Activated CD8-positive, alpha-beta memory T cell treated with anti-CD3 and anti-CD28 coated beads for 1 hour (primary cell): ENCODE results near the gene GPS2.
"Not testable (repeated sequence)": the region's sequence is repeated elsewhere in the genome, so short reads cannot be mapped to it uniquely, and the experiment has no call there.

Source experiments
- DNase-seq, 2 donors: peaks; one replicate each; pipeline ENCODE4 v3.0.0-alpha.2; 2020; ENCODE audit warnings: low read depth in 1 of 2; ENCODE audit errors: extremely low read depth in 1 of 2

GPS2 gene

DNA sequence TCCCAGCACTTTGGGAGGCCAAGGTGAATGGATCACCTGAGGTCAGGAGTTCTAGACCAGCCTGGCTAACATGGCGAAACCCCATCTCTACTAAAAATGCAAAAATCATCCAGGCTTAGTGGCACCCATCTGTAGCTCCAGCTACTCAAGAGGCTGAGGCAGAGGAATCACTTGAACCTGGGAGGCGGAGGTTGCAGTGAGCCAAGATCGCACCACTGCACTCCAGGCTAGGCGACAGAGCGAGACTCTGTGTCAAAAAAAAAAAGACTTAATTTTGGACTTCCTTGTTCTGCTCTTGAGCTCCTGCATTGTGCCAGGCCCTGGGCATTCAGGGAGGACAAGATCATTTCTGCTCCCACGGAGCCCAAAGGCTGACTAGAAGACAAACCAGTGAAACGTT, 22.4 kb upstream of the GPS2 start:
- DNase-seq: not testable (repeated sequence)

DNA sequence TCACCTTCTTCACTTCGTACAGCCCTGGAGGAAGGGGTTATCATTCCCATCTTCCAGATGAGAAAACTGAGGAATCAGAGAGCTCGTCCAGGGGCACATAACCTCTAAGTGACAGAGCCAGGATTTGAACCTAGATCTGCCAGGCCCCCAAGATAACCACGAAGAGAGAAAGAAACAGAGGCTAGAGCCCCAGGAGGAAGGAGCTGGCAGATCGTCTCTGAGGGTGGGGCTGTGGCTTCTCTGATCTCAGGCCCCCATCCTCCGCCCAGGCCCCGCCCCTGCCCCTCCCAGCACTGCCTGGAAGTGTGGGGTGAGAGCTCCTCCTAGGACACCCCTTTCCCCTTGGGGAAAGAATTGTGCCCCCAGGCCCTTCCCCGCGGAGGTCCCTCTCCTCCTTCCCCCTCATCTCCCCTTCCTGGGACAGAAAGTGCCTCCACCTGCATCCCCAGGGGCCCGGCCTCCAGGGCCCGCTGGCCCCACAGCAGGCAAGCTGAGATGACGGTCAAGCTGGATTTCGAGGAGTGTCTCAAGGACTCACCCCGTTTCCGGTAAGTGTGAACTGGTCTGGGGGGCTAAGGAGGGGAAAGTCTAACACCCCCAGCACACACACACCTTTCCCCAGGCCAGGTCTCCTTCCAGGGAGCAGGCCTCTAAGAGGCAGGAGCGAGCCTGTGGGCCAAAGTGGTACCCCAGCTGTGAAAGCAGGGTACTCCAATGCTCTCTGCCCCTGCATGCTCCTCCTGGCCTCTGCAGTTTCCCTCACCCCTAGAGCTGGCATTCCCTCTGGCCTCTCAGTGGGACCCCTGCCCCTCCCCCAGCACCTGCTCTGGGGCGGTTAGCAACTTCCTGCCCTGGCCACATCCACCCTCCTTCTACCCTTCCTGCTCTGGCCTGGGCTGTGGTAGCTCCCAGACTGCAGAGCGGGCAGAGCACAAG, 21.3 kb upstream of the GPS2 start, which contains the start of gene ACAP1:
TSS of gene ACAP1 (plus strand) at position 290 of the 936 bp plus-strand sequence. CDS start at position 496, 206 bp downstream.
- DNase-seq: peak; percentile 70 to 81

DNA sequence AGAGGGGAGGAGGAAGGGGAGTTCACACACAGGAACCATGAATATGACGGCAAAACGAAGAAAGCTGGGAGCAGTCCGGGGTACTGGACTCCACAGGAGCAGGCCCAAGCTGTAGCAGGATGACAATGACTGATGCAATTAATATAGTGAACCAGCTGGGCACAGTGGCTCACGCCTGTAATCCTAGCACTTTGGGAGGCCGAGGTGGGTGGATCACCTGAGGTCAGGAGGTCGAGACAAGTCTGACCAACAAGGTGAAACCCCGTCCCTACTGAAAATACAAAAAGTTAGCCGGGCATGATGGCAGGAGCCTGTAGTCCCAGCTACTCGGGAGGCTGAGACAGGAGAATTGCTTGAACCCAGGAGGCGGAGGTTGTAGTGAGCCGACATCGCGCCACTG, 20.6 kb upstream of the GPS2 start:
- not testable (repeated sequence) for DNase-seq

DNA sequence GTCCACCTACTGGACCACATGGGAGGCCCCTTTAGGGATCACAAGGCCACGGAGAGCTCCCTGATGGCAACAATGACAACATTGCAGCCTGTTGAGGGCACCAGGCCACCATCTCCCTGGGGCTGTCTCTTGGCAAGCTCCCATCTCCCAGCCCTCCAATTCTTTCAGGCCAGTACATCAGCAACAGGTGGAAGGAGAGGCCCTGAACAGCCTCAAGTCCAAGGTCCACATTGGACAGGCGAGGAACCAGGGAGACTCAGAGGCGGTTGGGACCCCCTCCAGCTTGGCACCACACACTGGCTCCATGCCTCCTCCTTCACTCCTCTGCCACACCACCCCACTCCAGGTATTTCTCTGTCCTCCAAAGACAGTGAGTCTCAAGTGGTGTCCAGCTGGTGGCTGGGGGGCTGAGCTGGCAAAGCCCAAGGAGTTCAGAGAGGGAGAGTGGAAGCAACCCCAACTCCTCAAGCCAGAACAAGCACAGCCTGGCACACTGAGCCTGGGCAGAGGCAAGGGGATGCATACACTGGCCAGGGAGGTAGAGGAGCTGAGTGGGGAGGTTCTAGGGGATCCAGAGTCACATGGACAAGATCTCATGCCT, 19.9 kb upstream of the GPS2 start:
- DNase-seq: no peak

DNA sequence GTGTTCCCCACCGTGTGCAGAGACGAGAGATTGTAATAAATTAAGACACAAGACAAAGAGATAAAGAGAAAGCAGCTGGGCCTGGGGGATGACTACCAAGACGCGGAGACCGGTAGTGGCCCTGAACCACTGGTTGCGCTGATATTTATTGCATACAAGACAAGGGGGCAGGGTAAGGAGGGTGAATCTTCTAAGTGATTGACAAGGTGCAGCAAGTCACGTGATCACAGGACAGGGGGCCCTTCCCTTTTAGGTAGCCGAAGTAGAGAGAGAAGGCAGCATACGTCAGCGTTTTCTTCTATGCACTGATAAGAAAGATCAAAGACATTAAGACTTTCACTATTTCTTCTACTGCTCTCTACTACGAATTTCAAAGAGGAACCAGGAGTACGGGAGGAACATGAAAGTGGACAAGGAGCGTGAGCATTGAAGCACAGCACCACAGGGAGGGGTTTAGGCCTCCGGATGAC, 17.5 kb upstream of the GPS2 start:
- DNase-seq: not testable (repeated sequence)

DNA sequence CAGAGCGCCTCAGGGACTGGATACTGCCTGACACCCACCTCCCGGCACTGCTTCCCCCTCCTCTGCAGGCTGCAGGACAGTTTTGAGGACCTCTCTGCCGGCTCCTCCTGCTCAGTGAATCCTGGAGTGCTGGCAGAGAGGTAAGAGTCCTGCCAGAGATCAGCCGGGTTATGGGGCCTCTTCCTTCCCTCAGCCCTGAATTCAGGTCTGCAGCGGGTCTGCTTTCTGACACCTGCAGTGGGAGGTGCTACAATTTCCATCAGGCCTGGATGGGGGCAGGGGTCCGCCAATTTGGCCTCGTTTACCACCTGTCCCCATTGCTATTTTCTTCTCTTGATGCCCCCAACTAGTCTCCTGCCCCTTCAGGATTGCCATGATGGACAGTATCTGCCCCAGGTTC, 17.0 kb upstream of the GPS2 start:
- no peak for DNase-seq

DNA sequence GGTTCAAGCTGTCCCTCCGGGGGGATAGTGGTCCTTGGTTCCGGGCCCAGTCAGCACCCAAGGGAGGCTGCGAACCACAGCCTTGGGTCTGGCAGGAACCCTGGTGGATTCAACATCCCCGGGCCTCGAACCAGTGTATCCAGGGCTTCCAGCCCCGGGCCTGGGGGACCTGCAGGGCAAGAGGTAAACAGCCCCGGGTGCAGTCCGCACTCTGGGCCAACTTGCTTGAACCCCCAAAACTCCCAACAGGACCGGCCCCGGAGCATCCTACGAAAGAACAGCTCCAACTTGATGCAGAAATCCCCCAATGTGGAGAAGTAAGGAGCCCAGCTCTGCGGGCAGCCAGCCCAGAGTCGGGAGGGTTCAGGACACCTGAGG, 15.5 kb upstream of the GPS2 start:
- DNase-seq: no peak

DNA sequence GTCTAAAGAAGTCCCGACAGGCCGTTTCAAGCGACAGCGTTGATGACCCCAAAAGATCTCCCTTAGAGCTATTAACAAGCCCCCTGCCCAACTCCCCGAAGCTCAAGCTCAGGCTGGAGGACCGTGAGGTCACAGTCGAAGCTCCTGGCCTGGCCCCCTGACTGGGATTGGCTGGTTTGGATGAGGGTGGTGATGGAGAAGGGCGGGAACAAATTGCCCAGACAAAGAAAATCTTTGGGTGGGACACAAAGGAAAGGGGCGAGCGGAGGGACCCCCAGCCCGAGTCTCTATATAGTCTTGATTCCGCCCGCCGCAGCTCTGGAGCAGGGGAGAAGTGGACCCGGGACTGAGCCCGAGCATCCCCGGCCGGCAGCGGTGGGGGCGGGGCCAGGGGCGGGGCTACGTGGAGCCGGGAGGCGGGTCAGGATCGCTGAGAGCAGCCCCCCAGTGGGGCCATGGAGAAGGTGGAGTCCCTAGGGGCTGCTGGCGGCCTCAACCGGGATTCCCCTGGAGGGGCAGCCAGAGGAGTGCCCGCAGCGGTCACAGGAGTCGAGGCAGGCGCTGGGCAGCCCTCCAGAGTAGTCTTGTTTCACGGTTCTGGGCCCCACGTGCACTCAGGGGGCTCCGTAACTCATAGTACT, 15.0 kb upstream of the GPS2 start:
- peak in 1 of 2 donors; percentile 64 for DNase-seq

DNA sequence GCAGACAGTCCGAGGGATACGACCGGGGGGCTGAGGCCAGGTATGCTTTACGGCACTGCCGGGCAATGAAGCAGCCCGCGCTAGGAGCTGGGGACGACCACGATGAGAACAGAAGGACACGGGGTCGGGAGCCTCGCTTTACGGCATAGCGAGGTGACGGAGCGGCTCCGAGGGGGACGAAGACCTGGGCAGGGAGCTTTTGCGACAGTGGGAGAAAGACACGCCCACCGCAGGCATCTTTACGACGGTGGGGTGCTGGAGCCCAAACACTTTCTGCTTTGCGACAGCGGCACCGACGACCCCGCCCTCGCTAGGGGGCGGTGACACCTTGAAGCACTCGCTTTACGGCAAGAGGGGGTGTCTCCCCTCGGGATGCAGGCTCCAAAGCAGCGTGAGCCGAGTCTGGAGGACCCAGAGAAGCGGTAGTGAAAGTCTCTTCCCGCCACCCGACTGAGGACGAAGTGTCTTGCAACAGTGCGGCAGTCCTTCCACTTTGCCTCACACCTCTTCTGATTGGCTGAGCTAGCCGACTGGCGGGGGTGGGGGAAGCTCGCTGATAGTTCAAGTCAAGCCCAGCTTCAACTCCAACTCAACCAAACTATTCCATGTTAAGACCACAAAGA, 14.3 kb upstream of the GPS2 start:
- peak; percentile 91 for DNase-seq

DNA sequence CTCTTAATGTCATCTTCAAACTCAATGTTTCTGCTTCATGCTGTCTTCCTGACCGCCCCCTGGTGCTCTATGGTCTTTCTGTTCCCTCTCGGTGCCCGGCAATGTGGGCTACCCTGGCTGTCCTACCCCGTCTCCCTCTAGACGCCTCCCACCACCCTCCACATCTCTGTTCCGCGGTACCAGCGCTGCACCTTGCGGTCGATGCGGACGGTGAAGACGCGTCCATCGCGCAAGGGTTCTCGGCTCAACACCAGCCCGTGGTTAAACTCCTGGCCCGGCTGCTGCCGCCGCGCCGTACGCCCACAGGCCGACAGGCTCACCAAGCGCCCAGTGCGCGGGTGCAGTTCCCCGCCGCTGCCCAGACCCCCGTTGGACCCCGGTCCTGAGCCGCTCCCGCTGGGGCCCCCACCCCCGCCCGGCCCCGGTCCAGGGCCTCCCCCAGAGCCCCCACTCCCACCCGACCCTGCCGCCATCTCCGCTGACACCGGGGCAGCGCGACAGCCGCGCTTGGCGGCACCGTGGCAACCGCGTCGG, 13.7 kb upstream of the GPS2 start, which contains the start of gene NEURL4:
TSS of gene NEURL4 (minus strand) at position 496 of the 534 bp plus-strand sequence. CDS start at position 473, 23 bp downstream.
- no peak for DNase-seq

DNA sequence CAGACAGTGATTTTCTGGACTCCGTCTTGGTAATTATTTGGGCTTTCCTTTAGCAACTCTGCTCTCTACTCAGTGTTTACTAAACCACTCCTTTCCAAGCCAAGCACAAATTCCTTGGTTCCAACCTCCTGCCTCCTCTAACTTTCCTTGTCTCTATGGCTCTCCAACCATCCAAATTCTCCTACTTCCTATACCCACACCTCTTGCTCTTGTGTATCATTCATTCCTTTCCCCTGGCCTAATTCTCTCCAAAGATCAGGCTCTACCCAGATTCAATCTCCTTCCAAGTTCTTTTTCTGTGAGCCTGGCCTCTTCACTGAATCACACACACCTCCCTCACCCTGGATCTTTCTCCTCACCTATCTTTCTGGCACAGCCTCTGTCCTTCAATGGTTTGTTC, 12.8 kb upstream of the GPS2 start:
- no peak for DNase-seq

DNA sequence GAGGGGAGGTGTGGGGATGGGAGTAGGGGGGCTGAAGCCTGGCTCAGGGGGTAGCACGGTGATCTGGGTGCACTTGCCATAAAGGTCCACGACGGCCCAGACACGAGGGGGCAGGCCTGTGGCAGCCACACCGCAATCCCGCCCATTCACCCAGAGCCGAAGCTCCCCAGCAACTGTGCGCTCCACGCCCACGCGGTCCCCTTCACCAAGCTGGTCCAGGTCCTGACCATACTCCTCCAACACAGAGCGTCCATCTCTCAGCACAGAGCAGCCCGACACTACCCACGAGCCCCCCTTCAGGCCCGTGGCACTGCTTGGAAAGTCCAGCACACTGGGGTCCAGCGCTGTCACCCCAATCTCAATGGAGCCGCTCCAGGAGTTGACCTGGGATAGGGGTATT, 12.3 kb upstream of the GPS2 start:
- no peak for DNase-seq

DNA sequence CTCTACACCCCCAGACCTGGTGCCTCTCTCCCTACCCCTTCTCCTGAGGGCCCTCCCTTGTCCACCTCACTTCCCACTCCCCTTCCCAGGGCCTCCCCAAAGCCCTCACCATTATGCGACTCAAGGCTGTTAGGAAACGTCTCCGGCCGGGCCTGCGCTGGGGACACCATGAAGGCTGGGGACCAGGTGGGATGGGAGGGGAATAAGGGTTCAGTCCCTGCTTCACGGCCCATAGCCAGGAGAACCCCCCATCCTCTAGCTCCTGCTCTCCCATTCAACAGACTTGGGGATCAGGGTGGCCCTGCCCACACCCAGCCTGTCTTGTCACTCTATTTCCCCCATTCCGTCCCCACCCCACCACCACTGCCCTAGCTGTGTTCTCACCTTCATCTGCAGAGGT, 11.9 kb upstream of the GPS2 start:
- no peak for DNase-seq

DNA sequence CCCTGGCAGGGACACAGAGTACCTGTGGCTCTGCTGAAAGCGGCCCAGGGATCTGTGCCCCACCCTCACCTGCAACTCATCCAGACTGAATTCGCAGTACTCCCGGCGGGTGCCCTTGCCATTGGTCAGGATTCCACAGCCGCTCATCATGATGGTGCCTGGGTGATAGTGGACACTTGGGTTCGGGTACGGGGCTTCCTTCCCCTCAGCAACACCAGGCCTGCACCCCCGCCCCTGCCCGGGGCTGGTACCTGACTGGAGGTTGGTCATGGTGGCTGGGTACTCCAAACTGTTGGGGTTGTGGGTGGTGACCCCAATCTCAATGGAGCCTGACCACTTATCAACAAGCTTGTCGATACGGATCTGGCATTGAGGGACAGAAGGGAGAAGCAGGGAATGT, 11.0 kb upstream of the GPS2 start:
- no peak for DNase-seq

DNA sequence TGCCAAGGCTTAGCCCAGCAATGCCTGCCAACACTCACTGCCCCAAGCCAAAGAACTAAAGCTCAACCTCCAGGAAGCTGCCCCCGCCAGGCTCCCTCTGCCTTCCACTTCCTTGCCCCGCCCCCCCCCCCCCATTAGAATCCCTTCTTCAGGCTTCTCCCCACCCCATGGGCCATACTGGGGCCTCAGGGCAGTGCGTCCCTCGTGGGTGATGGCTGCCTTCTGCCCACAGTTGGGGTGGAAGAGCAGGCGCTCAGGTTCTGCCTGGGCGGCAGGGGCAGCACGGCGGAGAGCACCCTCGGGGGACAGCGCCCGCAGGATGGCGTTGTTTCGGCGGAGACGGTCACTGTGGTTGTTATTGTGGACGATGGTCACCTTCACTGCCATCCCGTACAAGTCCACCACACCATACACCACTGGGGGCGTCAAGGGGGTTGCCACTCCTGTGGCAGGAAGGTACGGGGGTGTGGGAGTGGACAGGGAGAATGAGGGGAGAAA, 9.9 kb upstream of the GPS2 start:
- no peak for DNase-seq

DNA sequence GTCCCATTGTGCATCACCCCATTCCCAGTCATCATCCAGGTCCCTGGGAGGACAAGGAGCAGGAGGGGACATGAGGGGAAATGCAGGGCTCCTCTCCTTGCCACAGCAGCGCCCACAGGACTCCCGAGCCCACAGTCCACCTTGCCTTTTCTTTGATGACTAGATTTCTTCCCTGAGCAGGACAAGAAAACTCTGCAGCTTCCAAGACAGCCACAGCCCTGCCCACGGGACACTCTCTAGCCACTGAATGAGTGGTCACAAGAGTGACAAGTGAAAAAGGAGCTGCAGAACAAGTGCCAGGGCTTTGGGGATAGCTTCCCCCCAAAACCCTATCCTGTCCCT, 9.2 kb upstream of the GPS2 start:
- no peak for DNase-seq

DNA sequence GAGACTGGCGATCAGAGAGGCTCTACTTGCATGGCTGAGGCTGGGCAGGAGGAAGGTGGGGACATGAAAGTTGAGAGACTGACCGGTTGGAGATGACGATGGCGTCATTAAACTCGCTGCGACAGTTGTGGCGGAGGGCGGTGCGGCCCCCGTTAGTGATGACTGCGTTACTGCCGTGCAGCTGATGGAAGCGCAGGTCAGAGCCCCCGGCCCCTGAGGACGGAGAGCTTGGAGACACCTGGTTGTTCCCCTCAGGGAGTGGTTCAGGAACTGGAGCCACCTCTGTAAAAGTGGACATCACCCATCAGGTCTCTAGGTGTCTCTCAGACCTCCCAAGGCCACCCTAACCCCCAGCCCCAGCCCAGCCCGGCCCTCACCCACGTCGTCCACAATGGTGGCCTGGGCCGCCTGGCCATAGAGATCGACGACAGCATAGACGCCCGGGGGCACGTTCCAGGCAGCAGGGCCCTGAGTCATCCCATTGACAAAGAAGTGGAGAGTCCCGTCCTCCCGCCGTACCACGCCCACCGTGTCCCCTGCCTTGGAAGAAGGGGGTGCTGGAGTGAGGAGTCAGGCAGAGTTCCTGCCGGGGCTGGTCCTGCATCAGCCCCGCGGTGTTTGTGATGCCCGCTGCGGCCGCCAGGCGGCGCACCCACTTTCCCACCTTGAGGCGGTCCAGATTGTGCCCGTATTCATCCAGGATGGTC, 8.7 kb upstream of the GPS2 start:
- DNase-seq: peak in 1 of 2 donors; percentile 56

DNA sequence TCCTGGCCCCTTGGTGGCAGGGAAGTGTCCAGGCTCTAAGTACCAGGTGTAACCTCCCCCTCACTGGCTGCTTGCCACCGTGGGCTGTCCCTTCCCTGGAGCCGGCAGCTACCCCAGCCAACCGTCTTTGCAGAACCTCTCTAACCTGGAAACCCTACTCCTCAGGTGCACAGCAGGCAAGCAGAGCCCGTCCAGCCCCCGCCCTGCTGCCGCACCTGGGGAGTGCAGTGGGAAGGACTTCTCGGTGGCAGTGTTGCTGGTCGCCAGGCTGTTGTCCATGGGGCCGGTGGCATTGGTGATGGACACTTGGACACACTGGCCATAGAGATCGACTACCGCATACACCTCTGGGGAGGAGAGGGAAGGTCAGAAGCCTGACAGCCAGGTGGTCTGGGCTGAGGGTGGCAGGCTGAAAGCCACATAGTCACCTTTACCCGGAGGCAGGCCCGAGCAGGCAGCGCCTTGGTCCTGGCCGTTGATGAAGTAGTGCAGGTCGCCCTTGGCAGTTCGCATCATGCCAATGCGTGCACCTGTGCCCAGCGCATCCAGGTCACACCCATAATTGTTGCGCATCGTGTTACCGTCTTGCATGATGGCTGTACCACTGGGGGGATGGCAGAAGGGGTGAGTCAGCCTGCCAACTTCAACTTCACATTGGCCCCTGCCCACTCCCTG, 7.5 kb upstream of the GPS2 start:
- DNase-seq: no peak

DNA sequence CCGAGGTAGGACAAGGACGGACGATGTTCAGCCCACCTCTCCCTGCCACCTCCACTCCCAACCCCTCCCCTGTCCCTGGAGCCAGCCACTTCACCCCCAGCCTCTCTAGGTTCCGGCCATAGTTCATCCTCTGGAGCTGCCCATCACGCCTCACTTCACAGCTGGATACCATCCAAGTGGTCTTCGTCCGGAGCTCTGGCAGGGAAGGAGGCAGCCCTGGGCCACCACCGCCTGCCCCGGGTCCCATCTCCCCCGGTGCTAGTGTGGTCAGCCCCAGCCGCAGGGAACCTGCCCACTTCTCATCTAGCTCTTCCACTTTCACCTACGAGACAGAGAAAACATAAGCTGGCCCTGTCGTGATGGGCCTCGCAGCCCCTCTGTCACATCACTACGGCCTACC, 6.3 kb upstream of the GPS2 start:
- DNase-seq: no peak
